Measurements from ENCODE around the gene RWDD4. TPM values are rescaled to one million over a fixed set of nuclear protein-coding genes. Genes with fewer than 3 reads are reported as not detected.

The RWDD4 gene
- 10 to 100 TPM in 1 of 2 donors, 1 to 10 TPM in 1; 8.8 to 16.7 TPM for total RNA-seq

DNA sequence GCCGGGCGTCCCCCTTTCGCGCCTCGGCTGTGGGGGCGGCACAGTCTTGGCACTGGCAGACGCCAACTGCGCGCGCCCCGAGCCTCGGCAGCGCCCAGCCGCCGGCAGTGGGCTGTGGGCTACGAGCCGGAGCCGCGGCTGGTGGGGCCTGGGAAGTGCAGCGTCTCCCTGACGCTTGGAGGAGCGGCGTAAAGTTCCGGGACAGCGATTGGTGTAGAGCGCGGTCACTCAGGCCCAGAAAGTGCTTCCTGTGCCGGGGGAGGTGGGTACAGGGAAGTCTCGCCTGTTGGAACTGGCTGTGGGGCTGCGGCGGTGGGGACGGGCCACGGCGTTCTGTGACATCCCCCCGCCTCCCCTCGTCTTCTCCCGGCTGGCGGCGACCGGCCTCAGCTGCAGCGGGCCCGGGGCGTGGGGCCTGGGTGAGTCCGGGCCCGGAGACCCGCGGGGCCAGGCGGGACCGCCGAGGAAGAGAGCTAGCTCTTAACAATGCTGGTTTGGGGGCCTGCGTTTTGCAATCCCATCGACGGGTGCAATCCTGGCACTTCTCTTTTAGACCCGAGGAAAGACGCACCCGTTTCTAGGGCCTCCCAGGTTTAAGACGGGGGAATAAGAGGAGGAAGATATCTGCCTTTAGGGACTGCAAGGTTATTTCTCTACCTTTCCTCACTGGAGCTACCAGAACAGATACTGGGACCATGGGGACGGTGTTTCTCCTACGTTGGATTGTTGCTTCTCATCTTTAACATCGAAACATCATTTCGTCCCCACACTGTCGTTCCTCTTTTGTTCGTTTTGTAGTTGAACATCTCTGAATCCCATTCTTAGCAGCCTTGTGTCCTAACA, at the start of gene RWDD4, which contains the start of gene TRAPPC11:
RWDD4 (minus strand) TSS at position 157 of the 843 bp plus-strand sequence. CDS start 233 bp downstream, outside the sequence.
TRAPPC11 (plus strand) TSS at position 265 of the 843 bp plus-strand sequence. CDS start 4,575 bp downstream, outside the sequence.
- peak; percentile 100 for ATAC-seq (replicated peaks)
- H3K27ac Mint-ChIP-seq: peak within 1 kb of the TSS; percentile 79
- peaks cover 31% of the 10 kb centered on the region for H3K36me3 Mint-ChIP-seq (ENCODE audit: low read depth)
- H3K27me3 Mint-ChIP-seq: no peaks in the 10 kb centered on the region
- H3K4me1 Mint-ChIP-seq: peaks cover 27% of the 10 kb centered on the region
- peak within 1 kb of the TSS; percentile 84 for H3K4me3 Mint-ChIP-seq
- H3K9me3 Mint-ChIP-seq: no peaks in the 10 kb centered on the region

DNA sequence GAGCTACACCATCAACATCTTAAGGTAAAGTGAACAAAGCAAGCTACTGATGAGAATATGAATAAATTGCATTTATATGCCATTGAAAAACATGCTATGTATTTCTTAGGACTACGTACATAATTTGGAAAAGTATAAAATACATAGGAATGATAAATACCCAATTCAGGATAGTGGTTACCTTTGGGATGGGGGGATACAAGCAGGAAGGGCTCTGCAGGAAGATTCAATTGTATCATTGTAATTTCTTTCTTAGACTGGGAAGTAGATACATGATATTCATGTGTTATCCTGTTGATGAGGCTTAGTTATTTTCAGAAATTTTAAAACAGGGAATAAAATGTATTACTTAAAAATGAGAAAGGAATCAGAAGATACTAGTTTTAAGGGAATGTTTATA, 43.5 kb upstream of the RWDD4 start:
- no peaks in the 10 kb centered on the region for H3K27me3 Mint-ChIP-seq
- no peaks in the 10 kb centered on the region for H3K9me3 Mint-ChIP-seq
- peaks cover 4% of the 10 kb centered on the region for H3K4me1 Mint-ChIP-seq
- ATAC-seq (replicated peaks): no peak
- peaks cover 94% of the 10 kb centered on the region for H3K36me3 Mint-ChIP-seq (ENCODE audit: low read depth)
- no peak overlapping the region for H3K27ac Mint-ChIP-seq
- no peak overlapping the region for H3K4me3 Mint-ChIP-seq

GRCh38 chr4:183700407-183700806, 41.4 kb upstream of the RWDD4 start:
- peaks cover 4% of the 10 kb centered on the region for H3K4me1 Mint-ChIP-seq
- peaks cover 96% of the 10 kb centered on the region for H3K36me3 Mint-ChIP-seq (ENCODE audit: low read depth)
- ATAC-seq (replicated peaks): no peak
- no peaks in the 10 kb centered on the region for H3K27me3 Mint-ChIP-seq
- H3K4me3 Mint-ChIP-seq: no peak overlapping the region
- H3K9me3 Mint-ChIP-seq: no peaks in the 10 kb centered on the region
- H3K27ac Mint-ChIP-seq: no peak overlapping the region

DNA sequence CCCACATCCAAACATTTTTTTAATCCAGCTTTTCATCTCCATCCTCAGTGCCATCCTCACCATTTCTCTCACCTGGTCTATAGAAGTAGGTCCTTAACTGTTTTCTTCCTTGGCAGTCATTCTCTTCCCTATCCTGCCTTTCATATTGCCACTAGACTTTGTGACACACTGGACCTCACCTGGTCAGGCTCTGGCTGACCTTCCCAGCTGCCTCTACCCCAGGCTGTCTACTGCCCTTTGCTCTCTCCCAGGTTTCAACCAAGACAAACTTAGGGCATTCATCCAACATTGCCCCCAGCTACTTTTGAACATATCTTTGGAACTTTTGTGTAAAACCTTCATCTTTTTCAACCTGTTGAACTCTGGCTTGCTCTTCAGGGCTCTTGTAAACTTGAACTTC, 39.9 kb upstream of the RWDD4 start:
- Mint-ChIP-seq H3K9me3 (no peaks in the 10 kb centered on the region), H3K36me3 (ENCODE audit: low read depth) (peaks cover 97% of the 10 kb centered on the region), H3K4me1 (peaks cover 4% of the 10 kb centered on the region), H3K27ac (peak overlapping the region; percentile 10), H3K27me3 (no peaks in the 10 kb centered on the region), H3K4me3 (no peak overlapping the region)
- ATAC-seq (replicated peaks): no peak

- no peak overlapping the region for H3K4me3 Mint-ChIP-seq
- H3K9me3 Mint-ChIP-seq: no peaks in the 10 kb centered on the region
- no peak for ATAC-seq (replicated peaks)
- no peak overlapping the region for H3K27ac Mint-ChIP-seq
- H3K27me3 Mint-ChIP-seq: no peaks in the 10 kb centered on the region
- H3K4me1 Mint-ChIP-seq: no peaks in the 10 kb centered on the region
- H3K36me3 Mint-ChIP-seq (ENCODE audit: low read depth): peaks cover 83% of the 10 kb centered on the region
These were observed 32.9 kb upstream of the RWDD4 start for GRCh38 chr4:183691897-183692296.

DNA sequence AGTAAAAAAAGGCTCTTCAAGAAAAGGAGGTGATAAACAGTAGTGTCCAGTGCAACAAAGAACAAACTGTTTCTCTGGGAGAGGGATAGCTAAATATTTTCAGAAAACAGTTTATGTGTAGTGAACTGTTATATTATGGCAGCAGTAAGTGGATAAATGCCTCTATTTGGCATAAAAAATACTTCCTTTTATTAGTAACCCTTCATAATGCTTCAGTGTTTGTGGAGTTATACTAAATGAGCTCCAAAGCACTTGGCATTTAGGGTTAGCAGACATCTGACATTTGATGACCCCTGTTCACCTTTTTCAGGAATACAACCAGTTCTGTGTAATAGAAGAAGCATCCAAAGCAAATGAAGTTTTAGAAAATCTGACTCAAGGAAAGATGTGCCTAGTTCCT, 32.0 kb upstream of the RWDD4 start:
- H3K4me3 Mint-ChIP-seq: no peak overlapping the region
- H3K27me3 Mint-ChIP-seq: no peaks in the 10 kb centered on the region
- no peak for ATAC-seq (replicated peaks)
- no peaks in the 10 kb centered on the region for H3K9me3 Mint-ChIP-seq
- no peaks in the 10 kb centered on the region for H3K4me1 Mint-ChIP-seq
- peaks cover 83% of the 10 kb centered on the region for H3K36me3 Mint-ChIP-seq (ENCODE audit: low read depth)
- H3K27ac Mint-ChIP-seq: peak overlapping the region; percentile 25

DNA sequence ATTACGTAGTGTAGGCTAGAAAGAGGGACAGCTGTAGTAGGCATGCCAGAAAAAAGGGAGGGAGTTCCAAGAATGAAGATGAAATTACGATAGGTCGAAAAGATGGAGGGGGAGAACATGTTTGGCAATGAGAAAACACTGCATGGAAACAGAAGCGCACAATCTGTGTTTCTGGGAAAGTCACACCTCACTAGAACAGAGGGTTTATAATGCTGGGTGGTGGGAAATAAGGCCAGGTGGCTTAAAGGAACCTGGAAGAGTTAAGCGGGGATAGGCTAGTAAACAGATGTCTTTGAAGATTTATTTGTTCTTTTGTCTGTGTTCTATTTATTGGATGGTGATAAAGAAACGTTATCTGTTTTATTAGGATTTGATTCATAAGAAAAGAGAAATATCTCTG, 29.2 kb upstream of the RWDD4 start:
- Mint-ChIP-seq H3K36me3 (ENCODE audit: low read depth) (peaks cover 85% of the 10 kb centered on the region), H3K27me3 (no peaks in the 10 kb centered on the region), H3K4me3 (no peak overlapping the region), H3K27ac (no peak overlapping the region), H3K9me3 (no peaks in the 10 kb centered on the region), H3K4me1 (no peaks in the 10 kb centered on the region)
- ATAC-seq (replicated peaks): no peak

- Mint-ChIP-seq H3K27ac (no peak overlapping the region), H3K9me3 (no peaks in the 10 kb centered on the region), H3K4me3 (no peak overlapping the region), H3K4me1 (no peaks in the 10 kb centered on the region), H3K27me3 (no peaks in the 10 kb centered on the region), H3K36me3 (ENCODE audit: low read depth) (peaks cover 88% of the 10 kb centered on the region)
- no peak for ATAC-seq (replicated peaks)
These were observed 27.5 kb upstream of the RWDD4 start for GRCh38 chr4:183686461-183686860.

- no peak overlapping the region for H3K27ac Mint-ChIP-seq
- H3K4me1 Mint-ChIP-seq: no peaks in the 10 kb centered on the region
- no peak for ATAC-seq (replicated peaks)
- no peaks in the 10 kb centered on the region for H3K9me3 Mint-ChIP-seq
- H3K36me3 Mint-ChIP-seq (ENCODE audit: low read depth): peaks cover 95% of the 10 kb centered on the region
- no peaks in the 10 kb centered on the region for H3K27me3 Mint-ChIP-seq
- H3K4me3 Mint-ChIP-seq: no peak overlapping the region
These were observed 22.1 kb upstream of the RWDD4 start for GRCh38 chr4:183681119-183681518.

DNA sequence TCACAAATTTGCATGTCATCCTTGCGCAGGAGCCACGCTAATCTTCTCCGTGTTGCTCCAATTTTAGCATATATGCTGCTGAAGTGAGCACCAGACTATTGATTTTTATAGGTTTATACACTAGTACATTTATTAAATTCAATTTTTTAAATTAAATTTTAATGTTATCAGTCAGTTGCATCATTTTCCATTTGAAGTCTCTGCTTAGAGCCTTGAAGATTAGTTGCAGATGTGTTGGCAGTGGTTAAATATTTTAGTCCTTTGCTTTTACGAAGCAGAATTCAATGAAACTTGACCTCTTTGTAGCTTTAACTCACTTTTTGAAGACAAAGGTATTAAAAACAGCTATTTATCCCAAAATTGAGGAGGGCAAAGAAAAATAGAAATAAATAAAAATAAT, 16.6 kb upstream of the RWDD4 start:
- H3K4me1 Mint-ChIP-seq: peaks cover 4% of the 10 kb centered on the region
- H3K36me3 Mint-ChIP-seq (ENCODE audit: low read depth): peaks cover 93% of the 10 kb centered on the region
- H3K27me3 Mint-ChIP-seq: no peaks in the 10 kb centered on the region
- H3K4me3 Mint-ChIP-seq: no peak overlapping the region
- ATAC-seq (replicated peaks): no peak
- H3K9me3 Mint-ChIP-seq: no peaks in the 10 kb centered on the region
- no peak overlapping the region for H3K27ac Mint-ChIP-seq

DNA sequence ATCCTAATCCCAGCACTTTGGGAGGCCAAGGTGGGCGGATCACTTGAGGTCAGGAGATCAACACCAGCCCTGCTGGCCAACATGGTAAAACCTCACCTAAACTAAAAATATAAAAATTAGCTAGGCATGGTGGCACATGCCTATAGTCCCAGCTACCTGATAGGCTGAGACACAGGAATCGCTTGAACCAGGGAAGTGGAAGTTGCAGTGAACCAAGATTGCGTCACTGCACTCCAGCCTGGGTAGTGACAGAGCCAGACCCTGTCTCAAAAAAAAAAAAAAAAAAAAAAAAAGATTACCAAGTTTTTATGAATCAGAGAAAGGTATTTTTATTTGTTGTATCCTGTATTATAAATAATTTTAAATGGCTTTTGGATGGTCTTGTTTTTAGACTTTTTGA, 15.2 kb upstream of the RWDD4 start:
- peaks cover 93% of the 10 kb centered on the region for H3K36me3 Mint-ChIP-seq (ENCODE audit: low read depth)
- no peak for ATAC-seq (replicated peaks)
- peaks cover 4% of the 10 kb centered on the region for H3K4me1 Mint-ChIP-seq
- H3K27me3 Mint-ChIP-seq: no peaks in the 10 kb centered on the region
- no peaks in the 10 kb centered on the region for H3K9me3 Mint-ChIP-seq
- no peak overlapping the region for H3K4me3 Mint-ChIP-seq
- H3K27ac Mint-ChIP-seq: no peak overlapping the region

- H3K27ac Mint-ChIP-seq: no peak overlapping the region
- ATAC-seq (replicated peaks): no peak
- H3K4me3 Mint-ChIP-seq: no peak overlapping the region
- peaks cover 4% of the 10 kb centered on the region for H3K4me1 Mint-ChIP-seq
- no peaks in the 10 kb centered on the region for H3K27me3 Mint-ChIP-seq
- H3K36me3 Mint-ChIP-seq (ENCODE audit: low read depth): peaks cover 93% of the 10 kb centered on the region
- H3K9me3 Mint-ChIP-seq: no peaks in the 10 kb centered on the region
These were observed 12.1 kb upstream of the RWDD4 start for GRCh38 chr4:183670960-183671555.

DNA sequence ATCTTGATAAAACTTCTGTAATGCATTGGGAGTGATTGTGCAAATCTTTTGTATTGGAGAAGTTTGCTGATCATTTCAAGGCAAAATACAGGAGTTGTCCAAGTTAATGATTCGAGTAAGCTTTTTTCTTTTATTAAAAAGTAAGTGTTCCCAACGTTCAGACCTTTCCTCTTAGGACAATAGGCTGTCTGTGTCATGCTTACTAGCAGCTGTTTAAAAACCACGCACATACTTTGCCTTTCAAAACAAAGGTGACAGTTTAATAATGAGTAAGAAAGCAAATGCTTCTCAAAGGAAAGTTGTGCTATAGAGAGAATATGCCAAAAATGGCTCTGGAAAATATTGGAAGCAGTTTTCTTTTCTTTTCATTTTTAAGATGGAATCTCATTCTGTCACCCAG, 11.3 kb upstream of the RWDD4 start:
- H3K4me1 Mint-ChIP-seq: peaks cover 4% of the 10 kb centered on the region
- H3K36me3 Mint-ChIP-seq (ENCODE audit: low read depth): peaks cover 93% of the 10 kb centered on the region
- no peaks in the 10 kb centered on the region for H3K27me3 Mint-ChIP-seq
- H3K9me3 Mint-ChIP-seq: no peaks in the 10 kb centered on the region
- ATAC-seq (replicated peaks): no peak
- H3K27ac Mint-ChIP-seq: no peak overlapping the region
- H3K4me3 Mint-ChIP-seq: no peak overlapping the region

- no peak for ATAC-seq (replicated peaks)
- Mint-ChIP-seq H3K4me3 (no peak overlapping the region), H3K36me3 (ENCODE audit: low read depth) (peaks cover 76% of the 10 kb centered on the region), H3K27ac (no peak overlapping the region), H3K27me3 (no peaks in the 10 kb centered on the region), H3K4me1 (peaks cover 6% of the 10 kb centered on the region), H3K9me3 (no peaks in the 10 kb centered on the region)
These were observed 7.1 kb upstream of the RWDD4 start for GRCh38 chr4:183666088-183666487.

DNA sequence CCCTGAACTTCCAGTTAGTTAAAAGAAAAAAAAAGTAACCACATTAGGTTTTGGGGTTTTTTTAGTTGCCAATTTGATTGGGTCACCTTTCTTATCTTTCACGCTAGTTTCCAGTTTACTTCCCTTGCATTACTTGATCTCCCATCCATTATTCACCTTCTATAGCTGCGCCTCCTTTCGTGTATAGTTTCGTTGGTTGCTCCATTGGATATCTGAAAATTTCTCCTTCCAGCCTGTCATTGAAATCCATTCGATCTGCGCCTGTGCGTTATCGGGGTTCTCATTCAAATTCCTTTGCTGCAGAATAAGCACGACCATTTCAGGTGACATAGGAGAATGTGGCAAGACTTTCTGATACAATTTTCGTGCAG, 872 bp upstream of the RWDD4 start:
- Mint-ChIP-seq H3K4me1 (peaks cover 27% of the 10 kb centered on the region), H3K4me3 (peak overlapping the region; percentile 84), H3K27ac (peak overlapping the region; percentile 79), H3K27me3 (no peaks in the 10 kb centered on the region), H3K36me3 (ENCODE audit: low read depth) (peaks cover 31% of the 10 kb centered on the region), H3K9me3 (no peaks in the 10 kb centered on the region)
- no peak for ATAC-seq (replicated peaks)

All from activated T-helper 17 cell treated with anti-CD3 and anti-CD28 coated beads, Interleukin-2, amount 50 U/mL, for 72 hours (primary cell).